SK-N-SH (cell line): ENCODE measurements around the gene GRK3. TPM values are rescaled to one million over a fixed set of nuclear protein-coding genes. Genes with fewer than 3 reads are reported as not detected.

Experiments used
- CTCF ChIA-PET: fragments of 300-600, 350-600 bp; formaldehyde crosslinking; extraction: SDS; loops from one replicate; lab custom pipeline; 2021; lab: Yijun Ruan, JAX
- POLR2A ChIA-PET: fragments of 350-600 bp; sonication (Branson Sonifier 250); formaldehyde crosslinking; extraction: SDS; loops from one replicate; lab custom pipeline; 2020; ENCODE audit warnings: antibody characterized with exemption, inconsistent platforms; lab: Yijun Ruan, JAX
- DNase-seq: peaks from one replicate; pipeline ENCODE4 v3.0.0; 2012
- H2AFZ ChIP-seq: fragments of 200-600 bp; sonication (generic); 2 replicates; pipeline ENCODE4 v1.8.1; 2016; ENCODE audit warnings: antibody characterized with exemption, mild to moderate bottlenecking, low read depth
- H3F3A ChIP-seq: fragments of 200-600 bp; sonication (generic); replicated peaks from 2 replicates; pipeline ENCODE3; 2016; ENCODE audit warnings: antibody characterized with exemption, mild to moderate bottlenecking; ENCODE audit not compliant: insufficient read depth
- H3K27ac ChIP-seq, 2 experiments: fragments of 200-500 bp in 1 of 2; fragments of 200-600 bp in 1 of 2; sonication (Bioruptor generic) in 1 of 2; sonication (generic), shearing (Covaris generic) in 1 of 2; 2 replicates each; pipeline versions ENCODE4 v1.5.1 to v1.6.1; 2014 to 2016; ENCODE audit warnings: low read depth in 2 of 2, inconsistent platforms in 1 of 2, low read length in 1 of 2, mild to moderate bottlenecking in 1 of 2, mixed read lengths in 1 of 2
- H3K27me3 ChIP-seq: fragments of 200-600 bp; sonication (generic), shearing (Covaris generic); 2 replicates; pipeline ENCODE4 v1.6.1; 2016; ENCODE audit warnings: mixed run types; ENCODE audit not compliant: insufficient read depth
- H3K36me3 ChIP-seq, 2 experiments: fragments of 200-500 bp in 1 of 2; fragments of 200-600 bp in 1 of 2; sonication (Bioruptor generic) in 1 of 2; sonication (generic) in 1 of 2; replicated peaks in 1 of 2; 2 replicates each; pipeline versions ENCODE3 to v1.5.1; 2014 to 2016; ENCODE audit warnings: low read length in 1 of 2, mild to moderate bottlenecking in 1 of 2; ENCODE audit not compliant: insufficient read depth in 2 of 2, control insufficient read depth in 1 of 2
- H3K4me1 ChIP-seq, 2 experiments: fragments of 200-500 bp in 1 of 2; fragments of 200-600 bp in 1 of 2; sonication (Bioruptor generic) in 1 of 2; sonication (generic), shearing (Covaris generic) in 1 of 2; 2 replicates each; pipeline versions ENCODE4 v1.5.1 to v1.6.1; 2014 to 2016; ENCODE audit warnings: low read depth in 1 of 2, low read length in 1 of 2, mixed run types in 1 of 2; ENCODE audit not compliant: insufficient read depth in 2 of 2, control insufficient read depth in 1 of 2
- H3K4me2 ChIP-seq: fragments of 200-600 bp; sonication (generic), shearing (Covaris generic); 2 replicates; pipeline ENCODE4 v1.6.1; 2017; ENCODE audit warnings: mixed run types
- H3K4me3 ChIP-seq, 2 experiments: fragments of 200-500 bp in 1 of 2; fragments of 200-600 bp in 1 of 2; sonication (Bioruptor generic) in 1 of 2; sonication (generic), shearing (Covaris generic) in 1 of 2; 2 replicates each; pipeline versions ENCODE4 v1.5.1 to v1.8.1; 2014 to 2016; ENCODE audit warnings: low read depth in 2 of 2, inconsistent platforms in 1 of 2, low read length in 1 of 2, mild to moderate bottlenecking in 1 of 2, mixed read lengths in 1 of 2, moderate library complexity in 1 of 2
- H3K79me2 ChIP-seq: fragments of 200-600 bp; sonication (generic); 2 replicates; pipeline ENCODE4 v1.8.1; 2017; ENCODE audit warnings: mild to moderate bottlenecking; ENCODE audit not compliant: insufficient read depth
- H3K9ac ChIP-seq: fragments of 200-600 bp; sonication (generic); 2 replicates; pipeline ENCODE4 v1.6.1; 2017; ENCODE audit warnings: mixed run types
- H3K9me2 ChIP-seq: fragments of 200-600 bp; sonication (generic); 2 replicates; pipeline ENCODE4 v1.6.1; 2017; ENCODE audit warnings: mixed run types
- H3K9me3 ChIP-seq: fragments of 200-600 bp; sonication (generic); 2 replicates; pipeline ENCODE4 v1.6.1; 2017; ENCODE audit warnings: mixed run types, mild to moderate bottlenecking, moderate library complexity
- H4K20me1 ChIP-seq: fragments of 200-600 bp; sonication (generic); 2 replicates; pipeline ENCODE4 v1.6.1; 2017; ENCODE audit warnings: mild to moderate bottlenecking, mixed run types; ENCODE audit not compliant: insufficient read depth
- CHD2 ChIP-seq: fragments of 150-350 bp; IDR thresholded peaks from 2 replicates; pipeline ENCODE4 v1.6.1; 2018; ENCODE audit warnings: low read length; ENCODE audit not compliant: partially characterized antibody
- ELF1 ChIP-seq: IDR thresholded peaks from 2 replicates; pipeline ENCODE4 v1.4.0; 2012
- EZH2phosphoT487 ChIP-seq: fragments of 200-600 bp; sonication (generic); IDR thresholded peaks from 2 replicates; pipeline ENCODE4 v1.6.1; 2017; ENCODE audit warnings: low read depth, mixed run types, mild to moderate bottlenecking, antibody characterized with exemption, moderate library complexity, borderline replicate concordance
- FOSL2 ChIP-seq: IDR thresholded peaks from 2 replicates; pipeline ENCODE4 v1.4.0; 2012; ENCODE audit warnings: low read depth, mild to moderate bottlenecking, moderate library complexity, borderline replicate concordance
- GABPA ChIP-seq: IDR thresholded peaks from 2 replicates; pipeline ENCODE4 v1.4.0; 2012; ENCODE audit warnings: low read depth, mild to moderate bottlenecking
- GATA2 ChIP-seq: sonication (generic); formaldehyde crosslinking; IDR thresholded peaks from 2 replicates; pipeline ENCODE4 v1.5.0; 2020; ENCODE audit warnings: mild to moderate bottlenecking, missing genetic modification reagents
- IRF3 ChIP-seq: fragments of 150-350 bp; IDR thresholded peaks from 2 replicates; pipeline ENCODE4 v1.6.1; 2016; ENCODE audit warnings: mild to moderate bottlenecking, low read depth, low read length
- JUND ChIP-seq: IDR thresholded peaks from 2 replicates; pipeline ENCODE4 v1.4.0; 2012
- MEF2A ChIP-seq: IDR thresholded peaks from 2 replicates; pipeline ENCODE4 v1.4.0; 2012; ENCODE audit warnings: low read depth, borderline replicate concordance
- MXI1 ChIP-seq: IDR thresholded peaks from 2 replicates; pipeline ENCODE4 v1.6.1; 2012; ENCODE audit warnings: mild to moderate bottlenecking, low read depth, low read length, improper control_type of control experiment
- NFIC ChIP-seq: IDR thresholded peaks from 2 replicates; pipeline ENCODE4 v1.4.0; 2012; ENCODE audit warnings: borderline replicate concordance
- NRF1 ChIP-seq: IDR thresholded peaks from 2 replicates; pipeline ENCODE4 v1.6.1; 2012; ENCODE audit warnings: low read depth, mild to moderate bottlenecking, low read length
- POLR2AphosphoS5 ChIP-seq: IDR thresholded peaks from 2 replicates; pipeline ENCODE4 v1.6.1; 2012; ENCODE audit warnings: low read depth, low read length
- RAD21 ChIP-seq: IDR thresholded peaks from 2 replicates; pipeline ENCODE4 v1.6.1; 2012; ENCODE audit warnings: mild to moderate bottlenecking, low read length
- RCOR1 ChIP-seq: fragments of 150-350 bp; IDR thresholded peaks from 2 replicates; pipeline ENCODE4 v1.6.1; 2017; ENCODE audit warnings: antibody characterized with exemption, low read length
- RFX5 ChIP-seq: IDR thresholded peaks from 2 replicates; pipeline ENCODE4 v1.6.1; 2012; ENCODE audit warnings: mild to moderate bottlenecking, improper control_type of control experiment, low read length
- RXRA ChIP-seq: IDR thresholded peaks from 2 replicates; pipeline ENCODE4 v1.4.0; 2012; ENCODE audit warnings: low read depth, mild to moderate bottlenecking, borderline replicate concordance
- SIN3A ChIP-seq: IDR thresholded peaks from 2 replicates; pipeline ENCODE4 v1.6.1; 2012; ENCODE audit warnings: low read depth, mild to moderate bottlenecking, low read length, moderate library complexity, borderline replicate concordance
- TAF1 ChIP-seq: IDR thresholded peaks from 2 replicates; pipeline ENCODE4 v1.6.1; 2012; ENCODE audit warnings: low read depth, mild to moderate bottlenecking, low read length, moderate library complexity, borderline replicate concordance
- TCF12 ChIP-seq: IDR thresholded peaks from 2 replicates; pipeline ENCODE4 v1.4.0; 2012
- TEAD4 ChIP-seq: IDR thresholded peaks from 2 replicates; pipeline ENCODE4 v1.4.0; 2012; ENCODE audit warnings: mild to moderate bottlenecking, borderline replicate concordance; ENCODE audit not compliant: insufficient read depth
- YY1 ChIP-seq: IDR thresholded peaks from 2 replicates; pipeline ENCODE4 v1.4.0; 2012; ENCODE audit warnings: low read depth, mild to moderate bottlenecking
- WGBS: methylation state at CpG from one replicate; pipeline ENCODE4 v1.1.6; 2017; ENCODE audit warnings: low lambda C conversion rate; 5-methylcytosine and 5-hydroxymethylcytosine counted together
- polyA plus RNA-seq, 3 experiments: library from polyadenylated mRNA; depleted of rRNA; stranded (reverse); fragments of >200 nt; gene quantifications; 2 replicates each; pipeline ENCODE4 v1.2.3, GENCODE V29; 2012
- TF ChIP-seq, protein P1 (sequence below): IDR thresholded peaks from 2 replicates; pipeline ENCODE4 v1.4.0; 2012; ENCODE audit warnings: low read depth, borderline replicate concordance
- TF ChIP-seq, protein P2 (sequence below): fragments of 150-350 bp; IDR thresholded peaks from 2 replicates; pipeline ENCODE4 v1.6.1; 2017; ENCODE audit warnings: antibody characterized with exemption, low read length, low read depth, borderline replicate concordance
- TF ChIP-seq, protein P3 (sequence below): IDR thresholded peaks from 2 replicates; pipeline ENCODE4; 2012
- TF ChIP-seq, protein P4 (sequence below): IDR thresholded peaks from 2 replicates; pipeline ENCODE4 v1.4.0; 2012; ENCODE audit warnings: low read depth
- TF ChIP-seq, protein P5 (sequence below): IDR thresholded peaks from 2 replicates; pipeline ENCODE4 v1.4.0; 2012; ENCODE audit warnings: low read depth, borderline replicate concordance
- TF ChIP-seq, protein P6 (sequence below): fragments of 200-600 bp; sonication (generic); IDR thresholded peaks from 2 replicates; pipeline ENCODE4 v1.6.1; 2017; ENCODE audit warnings: antibody characterized with exemption, mild to moderate bottlenecking, moderate library complexity

GRK3 gene
- polyA plus RNA-seq, 1 of the 3 experiments (the other 2 are of a cell fraction), result 1.3 TPM

- WGBS, result 5% methylated on average over 1 of the region's 1 CpG
- peak overlapping the region; percentile 32; the same call in 1 of the 2 replicates for H2AFZ ChIP-seq
- no peaks in the 10 kb centered on the region for H3K9me2 ChIP-seq
- ChIA-PET CTCF (interaction anchor here (0.7 to 2.6 kb wide), 6 partner anchors 11 to 544 kb away, joined by 3 to 7 read pairs (median 4); no protein-coding TSS in a partner anchor), POLR2A (no interaction called here)
- no peaks in the 10 kb centered on the region for H4K20me1 ChIP-seq
- H3F3A ChIP-seq, result peaks cover 14% of the 10 kb centered on the region
- H3K9me3 ChIP-seq, result no peaks in the 10 kb centered on the region
- peak overlapping the region; percentile 87 to 97 for H3K27ac ChIP-seq
- H3K27me3 ChIP-seq, result no peaks in the 10 kb centered on the region
- no peaks in the 10 kb centered on the region for H3K79me2 ChIP-seq
- H3K4me3 ChIP-seq, result no peak overlapping the region
- no peak overlapping the region; the same call in 1 of the 2 replicates for H3K9ac ChIP-seq
- peak overlapping the region; percentile 61 for H3K4me2 ChIP-seq
- peak; percentile 78 for DNase-seq
- H3K36me3 ChIP-seq, result no peaks in the 10 kb centered on the region
- H3K4me1 ChIP-seq, result peaks cover 12 to 42% of the 10 kb centered on the region in 2 experiments; a peak in 3 of 4 replicates
- TF ChIP-seq RFX5, result no peak
- no peak for TF ChIP-seq ELF1
- TF ChIP-seq GABPA, result no peak
- no peak for TF ChIP-seq IRF3
- TF ChIP-seq, protein P1, sequence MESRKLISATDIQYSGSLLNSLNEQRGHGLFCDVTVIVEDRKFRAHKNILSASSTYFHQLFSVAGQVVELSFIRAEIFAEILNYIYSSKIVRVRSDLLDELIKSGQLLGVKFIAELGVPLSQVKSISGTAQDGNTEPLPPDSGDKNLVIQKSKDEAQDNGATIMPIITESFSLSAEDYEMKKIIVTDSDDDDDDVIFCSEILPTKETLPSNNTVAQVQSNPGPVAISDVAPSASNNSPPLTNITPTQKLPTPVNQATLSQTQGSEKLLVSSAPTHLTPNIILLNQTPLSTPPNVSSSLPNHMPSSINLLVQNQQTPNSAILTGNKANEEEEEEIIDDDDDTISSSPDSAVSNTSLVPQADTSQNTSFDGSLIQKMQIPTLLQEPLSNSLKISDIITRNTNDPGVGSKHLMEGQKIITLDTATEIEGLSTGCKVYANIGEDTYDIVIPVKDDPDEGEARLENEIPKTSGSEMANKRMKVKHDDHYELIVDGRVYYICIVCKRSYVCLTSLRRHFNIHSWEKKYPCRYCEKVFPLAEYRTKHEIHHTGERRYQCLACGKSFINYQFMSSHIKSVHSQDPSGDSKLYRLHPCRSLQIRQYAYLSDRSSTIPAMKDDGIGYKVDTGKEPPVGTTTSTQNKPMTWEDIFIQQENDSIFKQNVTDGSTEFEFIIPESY, result no peak
- TF ChIP-seq MXI1, result peak; percentile 46; the same call in 1 of the 2 replicates
- peak; percentile 56; the same call in 1 of the 2 replicates for TF ChIP-seq TCF12
- TF ChIP-seq, protein P2, sequence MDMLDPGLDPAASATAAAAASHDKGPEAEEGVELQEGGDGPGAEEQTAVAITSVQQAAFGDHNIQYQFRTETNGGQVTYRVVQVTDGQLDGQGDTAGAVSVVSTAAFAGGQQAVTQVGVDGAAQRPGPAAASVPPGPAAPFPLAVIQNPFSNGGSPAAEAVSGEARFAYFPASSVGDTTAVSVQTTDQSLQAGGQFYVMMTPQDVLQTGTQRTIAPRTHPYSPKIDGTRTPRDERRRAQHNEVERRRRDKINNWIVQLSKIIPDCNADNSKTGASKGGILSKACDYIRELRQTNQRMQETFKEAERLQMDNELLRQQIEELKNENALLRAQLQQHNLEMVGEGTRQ, result no peak
- TF ChIP-seq SIN3A, result no peak
- TF ChIP-seq RCOR1, result peak; percentile 99
- TF ChIP-seq, protein P3, sequence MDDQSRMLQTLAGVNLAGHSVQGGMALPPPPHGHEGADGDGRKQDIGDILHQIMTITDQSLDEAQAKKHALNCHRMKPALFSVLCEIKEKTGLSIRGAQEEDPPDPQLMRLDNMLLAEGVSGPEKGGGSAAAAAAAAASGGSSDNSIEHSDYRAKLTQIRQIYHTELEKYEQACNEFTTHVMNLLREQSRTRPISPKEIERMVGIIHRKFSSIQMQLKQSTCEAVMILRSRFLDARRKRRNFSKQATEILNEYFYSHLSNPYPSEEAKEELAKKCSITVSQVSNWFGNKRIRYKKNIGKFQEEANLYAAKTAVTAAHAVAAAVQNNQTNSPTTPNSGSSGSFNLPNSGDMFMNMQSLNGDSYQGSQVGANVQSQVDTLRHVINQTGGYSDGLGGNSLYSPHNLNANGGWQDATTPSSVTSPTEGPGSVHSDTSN, result no peak
- TF ChIP-seq FOSL2, result peak; percentile 45; the same call in 1 of the 2 replicates
- peak; percentile 93 for TF ChIP-seq GATA2 (CRISPR knock-in tag)
- no peak for TF ChIP-seq EZH2phosphoT487
- TF ChIP-seq, protein P4, sequence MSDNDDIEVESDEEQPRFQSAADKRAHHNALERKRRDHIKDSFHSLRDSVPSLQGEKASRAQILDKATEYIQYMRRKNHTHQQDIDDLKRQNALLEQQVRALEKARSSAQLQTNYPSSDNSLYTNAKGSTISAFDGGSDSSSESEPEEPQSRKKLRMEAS, result no peak
- TF ChIP-seq RXRA, result no peak
- 0 out of 2 replicates have a peak, but pooled peaks have one; percentile 23 for TF ChIP-seq TEAD4
- TF ChIP-seq MEF2A, result no peak
- TF ChIP-seq POLR2AphosphoS5, result no peak
- TF ChIP-seq NFIC, result no peak
- no peak for TF ChIP-seq JUND
- TF ChIP-seq TAF1, result no peak
- no peak; the same call in 1 of the 2 replicates for TF ChIP-seq RAD21
- TF ChIP-seq CHD2, result peak; percentile 85
- TF ChIP-seq, protein P5, sequence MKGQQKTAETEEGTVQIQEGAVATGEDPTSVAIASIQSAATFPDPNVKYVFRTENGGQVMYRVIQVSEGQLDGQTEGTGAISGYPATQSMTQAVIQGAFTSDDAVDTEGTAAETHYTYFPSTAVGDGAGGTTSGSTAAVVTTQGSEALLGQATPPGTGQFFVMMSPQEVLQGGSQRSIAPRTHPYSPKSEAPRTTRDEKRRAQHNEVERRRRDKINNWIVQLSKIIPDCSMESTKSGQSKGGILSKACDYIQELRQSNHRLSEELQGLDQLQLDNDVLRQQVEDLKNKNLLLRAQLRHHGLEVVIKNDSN, result no peak
- no peak for TF ChIP-seq NRF1
- TF ChIP-seq YY1, result no peak
- TF ChIP-seq, protein P6, sequence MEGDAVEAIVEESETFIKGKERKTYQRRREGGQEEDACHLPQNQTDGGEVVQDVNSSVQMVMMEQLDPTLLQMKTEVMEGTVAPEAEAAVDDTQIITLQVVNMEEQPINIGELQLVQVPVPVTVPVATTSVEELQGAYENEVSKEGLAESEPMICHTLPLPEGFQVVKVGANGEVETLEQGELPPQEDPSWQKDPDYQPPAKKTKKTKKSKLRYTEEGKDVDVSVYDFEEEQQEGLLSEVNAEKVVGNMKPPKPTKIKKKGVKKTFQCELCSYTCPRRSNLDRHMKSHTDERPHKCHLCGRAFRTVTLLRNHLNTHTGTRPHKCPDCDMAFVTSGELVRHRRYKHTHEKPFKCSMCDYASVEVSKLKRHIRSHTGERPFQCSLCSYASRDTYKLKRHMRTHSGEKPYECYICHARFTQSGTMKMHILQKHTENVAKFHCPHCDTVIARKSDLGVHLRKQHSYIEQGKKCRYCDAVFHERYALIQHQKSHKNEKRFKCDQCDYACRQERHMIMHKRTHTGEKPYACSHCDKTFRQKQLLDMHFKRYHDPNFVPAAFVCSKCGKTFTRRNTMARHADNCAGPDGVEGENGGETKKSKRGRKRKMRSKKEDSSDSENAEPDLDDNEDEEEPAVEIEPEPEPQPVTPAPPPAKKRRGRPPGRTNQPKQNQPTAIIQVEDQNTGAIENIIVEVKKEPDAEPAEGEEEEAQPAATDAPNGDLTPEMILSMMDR, result no peak
These were observed 181.5 kb downstream of the GRK3 start for GRCh38 chr22:25746012-25746373.
